Esophagus muscularis mucosa (tissue), 4 donors: ENCODE measurements around the gene PTCD1.

Experiments
- EP300 ChIP-seq: sonication (generic); formaldehyde crosslinking; IDR thresholded peaks from one replicate; pipeline ENCODE4 v1.6.1; 2017; ENCODE audit warnings: antibody characterized with exemption
- POLR2A ChIP-seq: fragments of 450-650 bp; IDR thresholded peaks from one replicate; pipeline ENCODE4 v1.6.1; 2017; ENCODE audit warnings: antibody characterized with exemption, moderate library complexity, mild to moderate bottlenecking, low read depth
- TF ChIP-seq, protein P1 (sequence below), 3 experiments: fragments of 200-600 bp in 2 of 3; fragments of 450-650 bp in 1 of 3; sonication (generic) in 2 of 3; IDR thresholded peaks; one replicate each; pipeline ENCODE4 v1.5.1; 2017 to 2019; ENCODE audit warnings: antibody characterized with exemption in 3 of 3, mild to moderate bottlenecking in 2 of 3, moderate library complexity in 1 of 3

GRCh38 chr7:99478464-99479440 is 40.2 kb upstream of the PTCD1 start:
- TF ChIP-seq POLR2A (no peak), EP300 (no peak)
- TF ChIP-seq, protein P1, sequence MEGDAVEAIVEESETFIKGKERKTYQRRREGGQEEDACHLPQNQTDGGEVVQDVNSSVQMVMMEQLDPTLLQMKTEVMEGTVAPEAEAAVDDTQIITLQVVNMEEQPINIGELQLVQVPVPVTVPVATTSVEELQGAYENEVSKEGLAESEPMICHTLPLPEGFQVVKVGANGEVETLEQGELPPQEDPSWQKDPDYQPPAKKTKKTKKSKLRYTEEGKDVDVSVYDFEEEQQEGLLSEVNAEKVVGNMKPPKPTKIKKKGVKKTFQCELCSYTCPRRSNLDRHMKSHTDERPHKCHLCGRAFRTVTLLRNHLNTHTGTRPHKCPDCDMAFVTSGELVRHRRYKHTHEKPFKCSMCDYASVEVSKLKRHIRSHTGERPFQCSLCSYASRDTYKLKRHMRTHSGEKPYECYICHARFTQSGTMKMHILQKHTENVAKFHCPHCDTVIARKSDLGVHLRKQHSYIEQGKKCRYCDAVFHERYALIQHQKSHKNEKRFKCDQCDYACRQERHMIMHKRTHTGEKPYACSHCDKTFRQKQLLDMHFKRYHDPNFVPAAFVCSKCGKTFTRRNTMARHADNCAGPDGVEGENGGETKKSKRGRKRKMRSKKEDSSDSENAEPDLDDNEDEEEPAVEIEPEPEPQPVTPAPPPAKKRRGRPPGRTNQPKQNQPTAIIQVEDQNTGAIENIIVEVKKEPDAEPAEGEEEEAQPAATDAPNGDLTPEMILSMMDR (IDR thresholded peaks at IDR 0.05), result no peak
